H9 (cell line): ENCODE data around the gene RAB11FIP4. TPM values are rescaled to one million over a fixed set of nuclear protein-coding genes. Genes with fewer than 3 reads are reported as not detected.
A peak's percentile ranks its signal among the peaks of the same experiment; 100 is the strongest.

ENCODE experiments used
- DNase-seq: peaks from one replicate; pipeline ENCODE4 v3.0.0-alpha.2; 2017
- H2AFZ ChIP-seq: one replicate; pipeline ENCODE4 v1.6.1; 2013; ENCODE audit warnings: mild to moderate bottlenecking, low read length, control low read depth, moderate library complexity
- H2AK5ac ChIP-seq: 2 replicates; pipeline ENCODE4 v1.6.1; 2013; ENCODE audit warnings: low read length, control low read depth, mixed read lengths; ENCODE audit not compliant: insufficient read length
- H2BK120ac ChIP-seq: one replicate; pipeline ENCODE4 v1.6.1; 2013; ENCODE audit warnings: low read depth, mild to moderate bottlenecking, low read length, control low read depth, inconsistent platforms; ENCODE audit not compliant: poor library complexity, severe bottlenecking
- H2BK12ac ChIP-seq: 2 replicates; pipeline ENCODE4 v1.6.1; 2013; ENCODE audit warnings: low read length, control low read depth, mixed read lengths, low read depth; ENCODE audit not compliant: insufficient read length
- H2BK15ac ChIP-seq: 2 replicates; pipeline ENCODE4 v1.6.1; 2013; ENCODE audit warnings: low read depth, low read length, control low read depth
- H2BK20ac ChIP-seq: one replicate; pipeline ENCODE4 v1.6.1; 2013; ENCODE audit warnings: low read depth, mild to moderate bottlenecking, low read length, control low read depth, inconsistent platforms; ENCODE audit not compliant: poor library complexity, severe bottlenecking
- H2BK5ac ChIP-seq: 2 replicates; pipeline ENCODE4 v1.6.1; 2013; ENCODE audit warnings: low read length, control low read depth, mixed read lengths; ENCODE audit not compliant: insufficient read length
- H3K14ac ChIP-seq: 2 replicates; pipeline ENCODE4 v1.6.1; 2013; ENCODE audit warnings: low read length, control low read depth; ENCODE audit not compliant: insufficient read depth
- H3K18ac ChIP-seq: 2 replicates; pipeline ENCODE4 v1.6.1; 2013; ENCODE audit warnings: low read depth, mild to moderate bottlenecking, mixed read lengths, low read length, control low read depth; ENCODE audit not compliant: insufficient read length
- H3K23ac ChIP-seq: 2 replicates; pipeline ENCODE4 v1.6.1; 2013; ENCODE audit warnings: low read length, control low read depth, mixed read lengths, low read depth; ENCODE audit not compliant: insufficient read length
- H3K23me2 ChIP-seq: 2 replicates; pipeline ENCODE4 v1.6.1; 2013; ENCODE audit warnings: low read depth, mild to moderate bottlenecking, mixed read lengths, low read length, control low read depth; ENCODE audit not compliant: insufficient read length, poor library complexity, severe bottlenecking
- H3K27ac ChIP-seq: 2 replicates; pipeline ENCODE4 v1.5.1; 2013; ENCODE audit warnings: low read length, control low read depth, mixed read lengths, low read depth; ENCODE audit not compliant: insufficient read length
- H3K27me3 ChIP-seq: 2 replicates; pipeline ENCODE4 v1.6.1; 2013; ENCODE audit warnings: low read length, control low read depth, inconsistent platforms; ENCODE audit not compliant: insufficient read depth
- H3K4ac ChIP-seq: 2 replicates; pipeline ENCODE4 v1.6.1; 2013; ENCODE audit warnings: low read depth, mild to moderate bottlenecking, control low read depth, inconsistent platforms, low read length, moderate library complexity
- H3K4me1 ChIP-seq: 2 replicates; pipeline ENCODE4 v1.6.1; 2013; ENCODE audit warnings: low read length, control low read depth, inconsistent platforms; ENCODE audit not compliant: insufficient read depth
- H3K4me2 ChIP-seq: 2 replicates; pipeline ENCODE4 v1.6.1; 2013; ENCODE audit warnings: low read length, control low read depth, mixed read lengths; ENCODE audit not compliant: insufficient read length, insufficient read depth
- H3K56ac ChIP-seq: 2 replicates; pipeline ENCODE4 v1.6.1; 2013; ENCODE audit warnings: low read depth, mild to moderate bottlenecking, mixed read lengths, low read length, control low read depth; ENCODE audit not compliant: insufficient read length
- H3K79me1 ChIP-seq: 2 replicates; pipeline ENCODE4 v1.6.1; 2013; ENCODE audit warnings: low read depth, mild to moderate bottlenecking, moderate library complexity, low read length, control low read depth, inconsistent platforms; ENCODE audit not compliant: insufficient read depth, poor library complexity, severe bottlenecking
- H3K79me2 ChIP-seq: 2 replicates; pipeline ENCODE4 v1.6.1; 2013; ENCODE audit warnings: low read length, control low read depth, inconsistent platforms; ENCODE audit not compliant: insufficient read depth
- H3K9ac ChIP-seq: 2 replicates; pipeline ENCODE4 v1.6.1; 2013; ENCODE audit warnings: low read length, control low read depth, mixed read lengths; ENCODE audit not compliant: insufficient read length; ENCODE audit errors: extremely low read depth
- H3K9me3 ChIP-seq: one replicate; pipeline ENCODE4 v1.6.1; 2013; ENCODE audit warnings: low read depth, low read length, inconsistent platforms; ENCODE audit not compliant: control insufficient read depth
- H3T11ph ChIP-seq: one replicate; pipeline ENCODE4 v1.6.1; 2013; ENCODE audit warnings: mild to moderate bottlenecking, low read length, control low read depth, inconsistent platforms
- H4K20me1 ChIP-seq: one replicate; pipeline ENCODE4 v1.6.1; 2013; ENCODE audit not compliant: control insufficient read depth, insufficient read length, insufficient read depth
- H4K5ac ChIP-seq: 2 replicates; pipeline ENCODE4 v1.6.1; 2013; ENCODE audit warnings: low read depth, mild to moderate bottlenecking, mixed read lengths, low read length, control low read depth; ENCODE audit not compliant: insufficient read length
- H4K8ac ChIP-seq: replicated peaks from 2 replicates; pipeline ENCODE4 v1.6.1; 2013; ENCODE audit warnings: low read length, control low read depth, mixed read lengths, low read depth; ENCODE audit not compliant: insufficient read length
- H4K91ac ChIP-seq: 2 replicates; pipeline ENCODE4 v1.6.1; 2013; ENCODE audit warnings: low read depth, mild to moderate bottlenecking, moderate library complexity, mixed read lengths, low read length, control low read depth; ENCODE audit not compliant: insufficient read length
- H3K27ac Mint-ChIP-seq, 3 experiments: 2 replicates in 2 of 3; 3 replicates in 1 of 3; pipeline ENCODE4 v1.8.0; 2020 to 2021; ENCODE audit warnings: mixed read lengths in 3 of 3, mild to moderate bottlenecking in 1 of 3, moderate library complexity in 1 of 3
- H3K27me3 Mint-ChIP-seq: 2 replicates; pipeline ENCODE4 v1.8.0; 2021; ENCODE audit warnings: low read depth, mild to moderate bottlenecking, moderate library complexity, mixed read lengths
- H3K36me3 Mint-ChIP-seq, 3 experiments: 2 replicates in 2 of 3; 3 replicates in 1 of 3; pipeline ENCODE4 v1.8.0; 2020 to 2021; ENCODE audit warnings: low read depth in 3 of 3, mixed read lengths in 3 of 3; ENCODE audit not compliant: insufficient read depth in 1 of 3
- H3K4me1 Mint-ChIP-seq, 2 experiments: 2 replicates each; pipeline ENCODE4 v1.8.0; 2020; ENCODE audit warnings: mixed read lengths in 2 of 2
- H3K4me3 Mint-ChIP-seq, 2 experiments: 2 replicates in 1 of 2; 3 replicates in 1 of 2; pipeline ENCODE4 v1.8.0; 2020 to 2021; ENCODE audit warnings: mild to moderate bottlenecking in 2 of 2, mixed read lengths in 2 of 2, moderate library complexity in 1 of 2
- H3K9me3 Mint-ChIP-seq, 2 experiments: 2 replicates in 1 of 2; 3 replicates in 1 of 2; pipeline ENCODE4 v1.8.0; 2020; ENCODE audit warnings: mild to moderate bottlenecking in 2 of 2, mixed read lengths in 2 of 2, moderate library complexity in 1 of 2
- CTCF ChIP-seq: fragments of 200-600 bp; sonication (generic); conservative IDR thresholded peaks from 3 replicates; pipeline ENCODE4 v1.8.0; 2021; ENCODE audit warnings: antibody characterized with exemption, mild to moderate bottlenecking
- WGBS: extraction: QIAGEN DNeasy Blood & Tissue Kit; methylation state at CpG from one replicate; pipeline ENCODE4 v1.1.7; 2013; ENCODE audit warnings: missing lambda C conversion rate, low lambda C conversion rate, mixed read lengths; ENCODE audit not compliant: insufficient read length; ENCODE audit errors: extremely low coverage; 5-methylcytosine and 5-hydroxymethylcytosine counted together
- total RNA-seq: library from RNA; stranded (reverse); gene quantifications from 2 replicates; pipeline ENCODE4 v1.2.1, GENCODE V29; 2021

Gene RAB11FIP4
- total RNA-seq, 1 experiment from 2014 or later: 25.7 TPM

- no peak overlapping the region for H4K8ac ChIP-seq
- H3K9ac ChIP-seq: no peak overlapping the region
- DNase-seq: peak; percentile 31
- no peak overlapping the region for H2BK5ac ChIP-seq
- no peak overlapping the region for H3K18ac ChIP-seq
- no CpG with 5 or more reads among the region's 17 CpGs for WGBS
- Mint-ChIP-seq H3K4me1 (peaks cover 18% of the 10 kb centered on the region in 2 experiments), H3K9me3 (no peaks in the 10 kb centered on the region), H3K36me3 (peaks cover 0 to 1% (median 0%) of the 10 kb centered on the region in 3 experiments; a peak in 2 of 7 replicates), H3K27me3 (peaks cover 56% of the 10 kb centered on the region), H3K27ac (no peak overlapping the region), H3K4me3 (peak overlapping the region; percentile 60 to 80)
- H3K9me3 ChIP-seq: no peaks in the 10 kb centered on the region
- H3K23ac ChIP-seq: no peak overlapping the region
- no peak overlapping the region for H2BK120ac ChIP-seq
- no peaks in the 10 kb centered on the region for H3K79me2 ChIP-seq
- no peak overlapping the region for H2AK5ac ChIP-seq
- H3K27ac ChIP-seq: no peak overlapping the region
- H2BK12ac ChIP-seq: no peak overlapping the region
- H3K4ac ChIP-seq: no peak overlapping the region
- peaks cover 3% of the 10 kb centered on the region for H4K20me1 ChIP-seq
- no peak overlapping the region for H2BK20ac ChIP-seq
- no peak for TF ChIP-seq CTCF
- H4K5ac ChIP-seq: no peak overlapping the region
- no peak overlapping the region for H3T11ph ChIP-seq
- no peak overlapping the region for H3K4me2 ChIP-seq
- H4K91ac ChIP-seq: no peak overlapping the region
- H3K79me1 ChIP-seq: no peaks in the 10 kb centered on the region
- no peak overlapping the region for H3K14ac ChIP-seq
- peaks cover 13% of the 10 kb centered on the region for H3K23me2 ChIP-seq
- peaks cover 3% of the 10 kb centered on the region; the same call in 1 of the 2 replicates for H3K4me1 ChIP-seq
- H2AFZ ChIP-seq: no peak overlapping the region
- H3K56ac ChIP-seq: no peak overlapping the region
- no peak overlapping the region for H2BK15ac ChIP-seq
- H3K27me3 ChIP-seq: no peaks in the 10 kb centered on the region; the same call in 1 of the 2 replicates
Measured at GRCh38 chr17:31392856-31393748, 1.6 kb downstream of the RAB11FIP4 start.
